T-helper 1 cell treated with Interleukin-12 subunit alpha and Interleukin-12 subunit beta and Interleukin-4 antibody, amounts not matched to agents 30 μg/mL and 1 μg/mL, for 36 hours (primary cell): ENCODE data around the gene MROH2A.

ENCODE experiments used
- H3K27ac Mint-ChIP-seq: one replicate; pipeline ENCODE4 v1.8.0; 2021; ENCODE audit warnings: mild to moderate bottlenecking, mixed read lengths
- H3K27me3 Mint-ChIP-seq: one replicate; pipeline ENCODE4 v1.8.0; 2021; ENCODE audit warnings: low read depth, mixed read lengths
- H3K36me3 Mint-ChIP-seq: one replicate; pipeline ENCODE4 v1.8.0; 2021; ENCODE audit warnings: low read depth, mixed read lengths
- H3K4me1 Mint-ChIP-seq: one replicate; pipeline ENCODE4 v1.8.0; 2021; ENCODE audit warnings: low read depth, mixed read lengths
- H3K4me3 Mint-ChIP-seq: one replicate; pipeline ENCODE4 v1.8.0; 2021; ENCODE audit warnings: mild to moderate bottlenecking, moderate library complexity, mixed read lengths
- H3K9me3 Mint-ChIP-seq: one replicate; pipeline ENCODE4 v1.8.0; 2021; ENCODE audit warnings: mixed read lengths

MROH2A gene

DNA sequence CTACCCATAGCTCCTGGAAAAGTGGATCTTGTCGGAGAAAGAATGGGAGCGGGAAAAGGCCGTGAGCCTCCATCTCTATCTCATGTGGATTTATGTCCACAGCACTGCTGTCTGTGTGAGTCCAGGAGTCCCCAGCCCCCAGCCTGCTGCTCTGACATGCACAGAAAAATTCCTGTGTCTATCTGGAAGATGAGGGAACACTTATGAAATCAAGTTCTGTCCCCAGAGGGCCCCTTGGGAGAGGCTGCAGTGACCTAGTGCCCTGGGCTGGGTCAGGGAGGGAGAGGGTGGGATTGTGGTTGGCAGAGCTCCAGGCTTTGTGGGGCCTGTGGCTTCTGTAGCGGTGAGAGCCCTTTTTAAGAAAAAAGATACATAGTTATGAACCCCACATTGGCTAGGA lies 38.6 kb downstream of the MROH2A start:
- H3K9me3 Mint-ChIP-seq = no peaks in the 10 kb centered on the region
- H3K36me3 Mint-ChIP-seq = no peaks in the 10 kb centered on the region
- no peak overlapping the region for H3K4me3 Mint-ChIP-seq
- no peak overlapping the region for H3K27ac Mint-ChIP-seq
- H3K4me1 Mint-ChIP-seq = no peaks in the 10 kb centered on the region
- no peaks in the 10 kb centered on the region for H3K27me3 Mint-ChIP-seq

- Mint-ChIP-seq H3K27me3 (no peaks in the 10 kb centered on the region), H3K36me3 (no peaks in the 10 kb centered on the region), H3K27ac (no peak overlapping the region), H3K4me3 (no peak overlapping the region), H3K9me3 (no peaks in the 10 kb centered on the region), H3K4me1 (no peaks in the 10 kb centered on the region)
Observed at GRCh38 chr2:233817361-233817911, 39.3 kb downstream of the MROH2A start.

- Mint-ChIP-seq H3K36me3 (no peaks in the 10 kb centered on the region), H3K27me3 (no peaks in the 10 kb centered on the region), H3K9me3 (no peaks in the 10 kb centered on the region), H3K27ac (no peak overlapping the region), H3K4me3 (no peak overlapping the region), H3K4me1 (no peaks in the 10 kb centered on the region)
Observed at GRCh38 chr2:233817995-233818638, 40.0 kb downstream of the MROH2A start.

- Mint-ChIP-seq H3K4me1 (no peaks in the 10 kb centered on the region), H3K9me3 (no peaks in the 10 kb centered on the region), H3K36me3 (no peaks in the 10 kb centered on the region), H3K27ac (no peak overlapping the region), H3K27me3 (no peaks in the 10 kb centered on the region), H3K4me3 (no peak overlapping the region)
Observed at GRCh38 chr2:233818639-233819621, 40.8 kb downstream of the MROH2A start.

DNA sequence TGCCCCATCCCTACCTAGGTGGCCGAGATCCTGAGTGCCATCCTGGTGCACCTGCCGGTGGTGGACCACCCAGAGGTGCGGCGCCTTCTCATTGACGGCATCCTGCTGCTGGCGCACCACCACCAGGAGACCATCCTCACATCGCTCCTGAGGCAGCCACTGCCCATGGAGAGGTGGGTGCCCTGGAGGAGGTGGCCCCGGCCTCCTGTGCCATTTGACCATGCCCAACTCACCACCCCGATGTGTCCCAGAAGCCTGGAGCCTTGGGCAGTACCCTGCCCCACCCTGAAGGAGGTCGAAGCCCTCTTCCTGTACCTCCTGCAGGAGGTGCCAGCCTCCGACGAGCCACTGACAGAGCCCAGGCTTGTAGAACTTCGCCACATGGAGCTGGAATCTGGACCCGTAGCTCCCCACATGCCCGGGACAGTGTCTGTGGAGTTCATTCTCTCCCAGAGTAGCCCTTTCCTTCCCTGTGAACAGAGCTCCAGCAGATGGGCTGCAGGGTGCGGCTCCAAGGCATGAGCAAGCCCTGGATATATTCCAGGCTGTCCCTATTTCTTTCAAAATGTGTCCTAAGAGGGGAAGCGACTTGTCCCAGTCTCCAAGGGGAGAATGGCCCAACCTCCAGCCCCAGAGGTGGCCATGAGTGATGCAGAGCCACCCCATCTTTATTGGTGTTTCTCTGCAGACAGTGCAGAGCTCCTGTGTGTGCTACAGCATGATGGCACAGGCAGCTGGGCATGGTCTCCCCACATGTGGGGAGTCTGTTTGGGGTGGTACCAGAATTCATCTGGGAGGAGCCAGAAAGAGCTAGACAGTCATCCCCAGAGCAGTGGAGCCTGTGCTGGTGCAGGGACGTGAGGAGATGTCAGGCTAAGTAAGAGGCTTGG lies 42.0 kb downstream of the MROH2A start:
- no peaks in the 10 kb centered on the region for H3K9me3 Mint-ChIP-seq
- H3K27ac Mint-ChIP-seq = no peak overlapping the region
- H3K36me3 Mint-ChIP-seq = no peaks in the 10 kb centered on the region
- H3K27me3 Mint-ChIP-seq = peaks cover 3% of the 10 kb centered on the region
- no peaks in the 10 kb centered on the region for H3K4me1 Mint-ChIP-seq
- no peak overlapping the region for H3K4me3 Mint-ChIP-seq

DNA sequence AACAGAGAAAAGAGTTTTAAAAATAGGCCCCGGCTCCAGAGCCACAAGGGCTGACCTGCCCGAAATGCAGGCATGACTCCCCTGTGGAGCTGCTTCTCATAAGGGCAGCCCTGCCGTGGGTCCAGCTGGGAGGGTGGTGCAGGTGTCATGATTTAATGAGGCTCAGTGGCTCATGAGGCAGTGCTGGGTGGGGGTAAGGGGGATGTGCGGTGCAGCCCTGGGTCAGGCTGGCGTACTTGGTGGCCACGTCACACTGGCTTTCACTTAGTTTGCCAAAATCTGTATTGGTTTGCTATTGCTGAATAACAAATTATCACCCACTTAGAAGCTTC lies 42.6 kb downstream of the MROH2A start:
- Mint-ChIP-seq H3K4me3 (no peak overlapping the region), H3K4me1 (no peaks in the 10 kb centered on the region), H3K27me3 (peaks cover 8% of the 10 kb centered on the region), H3K9me3 (no peaks in the 10 kb centered on the region), H3K27ac (no peak overlapping the region), H3K36me3 (no peaks in the 10 kb centered on the region)

DNA sequence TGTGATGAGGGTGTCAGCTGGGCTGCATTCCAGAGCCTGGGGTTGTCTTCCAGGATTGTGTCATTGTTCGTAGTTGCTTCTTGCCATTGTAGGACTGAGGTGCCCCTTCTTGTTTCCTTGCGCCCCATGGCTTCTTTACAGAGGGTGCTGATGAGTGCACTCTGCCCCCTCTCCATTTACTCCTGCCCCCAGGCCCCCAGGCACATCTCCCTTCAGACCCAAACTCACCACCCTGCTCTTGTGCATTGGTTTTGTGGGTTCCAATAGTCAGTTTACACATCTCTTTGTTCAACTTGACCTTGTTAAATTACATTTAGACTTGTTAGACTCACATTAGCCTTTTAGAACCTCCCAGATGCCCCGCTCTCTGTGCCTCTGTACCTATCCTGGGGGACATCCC lies 43.1 kb downstream of the MROH2A start:
- no peaks in the 10 kb centered on the region for H3K9me3 Mint-ChIP-seq
- H3K36me3 Mint-ChIP-seq = no peaks in the 10 kb centered on the region
- no peak overlapping the region for H3K27ac Mint-ChIP-seq
- no peaks in the 10 kb centered on the region for H3K4me1 Mint-ChIP-seq
- no peak overlapping the region for H3K4me3 Mint-ChIP-seq
- peaks cover 10% of the 10 kb centered on the region for H3K27me3 Mint-ChIP-seq

DNA sequence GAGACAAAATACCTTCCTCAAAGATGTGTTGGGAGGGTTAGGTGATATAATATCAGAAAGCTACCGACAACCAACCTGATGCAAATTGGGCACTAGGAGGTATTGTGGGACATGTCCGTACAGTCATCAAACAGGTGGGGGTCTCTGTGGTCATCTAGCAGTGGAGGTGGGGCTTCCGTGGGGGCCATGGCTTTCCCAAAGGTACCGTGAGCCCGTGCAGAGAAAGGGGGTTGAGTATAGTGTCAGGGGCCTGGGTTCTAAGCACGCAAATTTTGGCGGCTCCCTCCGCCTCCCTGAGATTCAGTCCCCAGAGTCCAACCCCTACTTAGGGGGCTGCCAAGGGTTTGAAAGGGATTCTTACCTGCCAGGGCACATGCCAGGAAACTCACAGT lies 43.6 kb downstream of the MROH2A start:
- no peaks in the 10 kb centered on the region for H3K9me3 Mint-ChIP-seq
- no peaks in the 10 kb centered on the region for H3K36me3 Mint-ChIP-seq
- no peak overlapping the region for H3K27ac Mint-ChIP-seq
- H3K4me1 Mint-ChIP-seq = no peaks in the 10 kb centered on the region
- H3K27me3 Mint-ChIP-seq = peaks cover 12% of the 10 kb centered on the region
- no peak overlapping the region for H3K4me3 Mint-ChIP-seq

DNA sequence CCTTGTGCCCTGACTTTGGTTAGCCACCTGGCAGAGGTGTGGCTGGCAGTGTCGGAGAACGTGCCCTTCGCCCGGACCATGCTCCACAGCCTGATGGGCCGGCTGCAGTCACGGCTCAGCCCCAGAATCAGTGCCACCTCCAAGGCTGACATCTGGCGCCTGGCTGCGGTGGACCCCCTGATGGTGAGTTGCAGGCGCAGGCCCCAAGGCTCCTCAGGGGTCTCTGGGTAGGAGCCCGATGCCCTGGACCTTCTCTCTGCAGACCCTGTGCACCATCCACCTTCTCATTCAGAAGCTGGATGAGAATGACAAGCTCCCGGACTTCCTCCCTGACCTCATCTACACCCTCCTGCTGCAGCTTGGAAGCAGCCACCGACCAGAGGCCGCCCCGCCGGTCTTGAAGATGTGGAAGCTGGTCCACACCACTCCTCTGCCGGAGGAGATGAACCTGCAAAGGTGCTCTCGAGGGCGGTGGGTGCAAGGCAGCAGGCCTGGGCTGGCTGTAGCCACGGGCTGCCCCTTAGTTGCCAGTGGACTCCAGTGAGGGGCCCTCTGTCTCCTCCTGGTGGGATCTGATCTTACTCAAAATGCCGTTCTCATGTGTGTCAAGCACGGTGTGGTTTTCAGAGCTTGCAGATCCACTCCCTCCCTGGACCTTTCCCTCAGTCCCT lies 44.1 kb downstream of the MROH2A start:
- no peak overlapping the region for H3K4me3 Mint-ChIP-seq
- H3K4me1 Mint-ChIP-seq = no peaks in the 10 kb centered on the region
- no peaks in the 10 kb centered on the region for H3K9me3 Mint-ChIP-seq
- no peak overlapping the region for H3K27ac Mint-ChIP-seq
- no peaks in the 10 kb centered on the region for H3K36me3 Mint-ChIP-seq
- peaks cover 12% of the 10 kb centered on the region for H3K27me3 Mint-ChIP-seq

DNA sequence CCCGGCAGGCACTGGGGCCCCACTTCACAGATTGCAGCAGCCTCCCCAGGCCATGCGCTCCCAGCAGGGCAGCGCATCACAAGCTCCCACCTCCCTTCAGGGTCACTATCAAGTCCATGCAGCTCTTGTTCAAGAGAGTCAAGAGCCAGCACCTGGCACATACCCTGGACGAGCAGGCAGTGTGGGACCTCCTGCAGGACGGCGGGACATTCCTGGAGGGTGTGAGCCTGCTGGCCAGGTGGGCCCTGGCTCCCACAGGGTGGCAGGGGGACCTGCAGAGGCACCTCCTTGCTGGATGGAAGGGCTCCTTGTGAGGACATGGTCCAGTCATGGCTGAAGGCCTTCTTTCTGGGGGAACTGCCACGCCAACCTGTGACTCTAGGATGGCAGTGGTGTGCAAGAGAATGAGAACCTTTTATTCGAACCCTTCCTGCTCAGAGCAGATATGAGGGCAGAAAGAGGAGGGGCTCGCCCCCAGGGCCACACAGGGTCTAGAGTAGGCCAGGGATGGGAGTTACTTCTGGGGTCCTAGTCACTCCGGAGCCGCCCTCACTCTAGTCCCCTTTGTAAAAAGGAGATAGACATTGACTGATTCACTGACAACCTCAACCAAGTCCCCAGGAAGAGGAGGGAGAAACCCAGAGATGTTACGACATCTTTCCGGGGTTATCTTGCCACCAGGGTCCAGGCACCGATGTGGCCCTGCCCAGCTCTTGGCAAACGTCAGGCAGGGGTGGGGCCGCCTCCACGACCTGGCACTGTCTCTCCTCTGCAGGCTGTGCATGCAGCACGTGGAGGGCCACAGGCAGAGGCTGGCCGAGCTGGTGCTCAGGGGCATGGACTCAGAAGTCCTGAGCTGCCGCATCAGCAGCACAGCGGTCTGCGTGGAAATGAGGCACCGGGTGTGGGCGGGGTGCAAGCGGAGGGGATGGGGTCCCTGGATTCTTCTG lies 44.9 kb downstream of the MROH2A start:
- H3K9me3 Mint-ChIP-seq = no peaks in the 10 kb centered on the region
- no peak overlapping the region for H3K27ac Mint-ChIP-seq
- H3K36me3 Mint-ChIP-seq = no peaks in the 10 kb centered on the region
- H3K4me1 Mint-ChIP-seq = no peaks in the 10 kb centered on the region
- H3K4me3 Mint-ChIP-seq = no peak overlapping the region
- H3K27me3 Mint-ChIP-seq = peaks cover 12% of the 10 kb centered on the region

DNA sequence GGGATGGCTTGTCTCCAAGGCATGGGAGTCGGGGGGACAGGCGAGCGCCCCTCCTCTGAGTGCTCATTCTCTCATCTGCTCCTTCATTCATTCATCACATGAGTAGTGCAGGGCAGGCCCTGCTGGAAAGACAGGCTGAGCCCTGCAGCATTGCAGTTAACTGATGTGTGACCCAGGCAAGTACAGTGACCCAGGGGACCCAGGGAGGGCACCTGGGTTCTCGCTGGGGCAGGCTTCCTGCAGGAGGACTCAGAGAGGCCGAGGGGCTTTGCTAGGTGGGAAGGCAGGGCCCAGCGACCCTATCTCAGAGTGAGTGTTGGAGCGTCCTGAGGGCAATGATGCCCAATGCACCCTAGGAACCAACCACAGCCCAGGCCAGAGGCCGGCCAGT lies 45.6 kb downstream of the MROH2A start:
- H3K9me3 Mint-ChIP-seq = no peaks in the 10 kb centered on the region
- no peaks in the 10 kb centered on the region for H3K4me1 Mint-ChIP-seq
- peaks cover 12% of the 10 kb centered on the region for H3K27me3 Mint-ChIP-seq

GRCh38 chr2:233824373-233824772 lies 46.2 kb downstream of the MROH2A start:
- Mint-ChIP-seq H3K36me3 (no peaks in the 10 kb centered on the region), H3K4me3 (no peak overlapping the region), H3K4me1 (no peaks in the 10 kb centered on the region), H3K9me3 (no peaks in the 10 kb centered on the region), H3K27me3 (peaks cover 12% of the 10 kb centered on the region), H3K27ac (no peak overlapping the region)

More for the DNA sequence above, 45.6 kb downstream of the MROH2A start:
- Mint-ChIP-seq H3K4me3 (no peak overlapping the region), H3K36me3 (no peaks in the 10 kb centered on the region), H3K27ac (no peak overlapping the region)

DNA sequence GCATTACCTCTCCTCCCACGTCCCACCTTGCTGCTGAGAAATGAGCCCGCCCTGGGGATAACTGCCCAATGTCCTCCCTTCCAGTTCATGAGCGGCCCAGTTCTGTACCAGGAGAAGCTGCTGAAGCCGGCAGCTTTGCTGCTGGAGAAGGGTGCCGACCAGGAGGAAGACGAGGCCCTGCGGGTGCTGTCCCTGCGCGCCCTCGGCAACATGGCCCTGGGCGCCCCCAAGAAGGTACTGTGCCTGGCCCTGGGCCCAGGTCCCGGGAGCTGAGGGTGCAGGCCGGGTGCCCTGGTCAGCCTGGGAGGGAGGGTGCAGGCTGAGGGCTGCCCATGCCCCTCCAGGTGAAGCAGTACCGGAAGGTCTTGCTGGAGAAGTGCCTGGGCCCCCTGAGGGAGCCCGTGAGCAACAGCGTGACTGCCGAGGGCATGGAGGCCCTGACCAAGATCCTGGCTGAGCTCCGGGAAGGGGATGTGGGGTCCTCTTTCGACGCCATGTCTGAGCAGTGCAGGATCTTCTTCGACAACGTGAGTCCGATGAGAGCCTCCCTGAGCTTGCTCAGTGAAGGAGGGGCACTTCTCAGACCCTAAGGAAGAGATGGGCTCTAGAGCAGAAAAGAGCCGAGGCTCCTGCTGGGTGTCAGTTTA lies 50.5 kb downstream of the MROH2A start:
- H3K27me3 Mint-ChIP-seq = peaks cover 12% of the 10 kb centered on the region
- H3K4me1 Mint-ChIP-seq = no peaks in the 10 kb centered on the region
- H3K36me3 Mint-ChIP-seq = no peaks in the 10 kb centered on the region
- no peaks in the 10 kb centered on the region for H3K9me3 Mint-ChIP-seq
- H3K4me3 Mint-ChIP-seq = no peak overlapping the region
- no peak overlapping the region for H3K27ac Mint-ChIP-seq
